GM12891 (cell line): Measurements from ENCODE around the gene PTDSS2.

Experiments
- POLR2A ChIP-seq: IDR thresholded peaks from 2 replicates; pipeline ENCODE4 v1.6.1; 2011; ENCODE audit warnings: low read depth, low read length, control low read depth
- POLR2AphosphoS5 ChIP-seq: IDR thresholded peaks from 2 replicates; pipeline ENCODE4 v1.6.1; 2011; ENCODE audit warnings: low read depth, low read length, control low read depth
- POU2F2 ChIP-seq: IDR thresholded peaks from 2 replicates; pipeline ENCODE4 v1.6.1; 2011; ENCODE audit warnings: low read depth, mild to moderate bottlenecking, control low read depth, low read length, moderate library complexity
- TAF1 ChIP-seq: IDR thresholded peaks from 2 replicates; pipeline ENCODE4 v1.6.1; 2011; ENCODE audit warnings: low read depth, low read length, control low read depth

DNA sequence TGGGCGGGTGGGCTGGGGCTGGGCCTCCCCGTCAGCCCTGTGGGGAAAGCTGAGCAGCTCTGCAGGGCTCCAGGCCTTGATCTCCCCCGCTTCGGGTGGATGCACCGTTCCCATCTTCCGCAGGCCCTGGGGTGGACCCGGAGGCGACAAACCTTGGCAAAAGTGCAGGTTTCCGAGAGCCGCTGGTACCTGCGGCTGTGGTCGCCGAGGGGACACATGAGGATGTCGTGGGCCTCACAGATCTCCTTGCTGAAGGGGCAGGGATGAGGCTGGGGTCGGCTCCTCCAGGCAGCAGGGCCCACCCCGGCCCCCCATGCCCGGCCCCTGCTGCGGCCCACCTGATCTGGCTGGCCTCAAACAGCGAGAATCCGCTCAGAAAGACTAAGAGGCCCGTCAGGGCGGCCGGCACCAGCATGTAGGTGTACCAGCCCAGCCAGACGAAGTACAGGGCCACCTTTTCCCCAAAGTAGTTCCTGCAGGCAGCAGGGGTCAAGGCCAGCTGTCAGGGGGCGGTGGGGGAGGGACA is 20.1 kb upstream of the PTDSS2 start:
- TF ChIP-seq POLR2AphosphoS5: no peak
- TF ChIP-seq POLR2A: no peak
- no peak for TF ChIP-seq TAF1
- no peak for TF ChIP-seq POU2F2
